KOPT-K1 (cell line): Measurements from ENCODE around the gene EGFL8.

ENCODE experiments used
- H3K27ac ChIP-seq: fragments of 200-600 bp; sonication (generic); 2 replicates; pipeline ENCODE4 v1.5.1; 2016; ENCODE audit warnings: antibody characterized with exemption, mild to moderate bottlenecking, low read depth, low read length; ENCODE audit not compliant: poor library complexity, severe bottlenecking
- H3K36me3 ChIP-seq: fragments of 200-600 bp; sonication (generic); 2 replicates; pipeline ENCODE4 v1.5.1; 2017; ENCODE audit warnings: antibody characterized with exemption, mild to moderate bottlenecking, low read length, moderate library complexity; ENCODE audit not compliant: insufficient read depth
- H3K9me3 ChIP-seq: fragments of 200-600 bp; sonication (generic); 2 replicates; pipeline ENCODE4 v1.5.1; 2017; ENCODE audit warnings: antibody characterized with exemption, low read length, mild to moderate bottlenecking; ENCODE audit not compliant: insufficient read depth, poor library complexity, severe bottlenecking

EGFL8 gene

GRCh38 chr6:32164295-32164694, at the start of gene EGFL8:
Gene EGFL8, plus strand, starts transcription at chr6:32164595. Its CDS starts 1,571 bp downstream, at chr6:32166166.
- Histone ChIP-seq H3K36me3 (peaks cover 64% of the 10 kb centered on the region), H3K27ac (no peak within 1 kb of the TSS), H3K9me3 (no peaks in the 10 kb centered on the region)

- H3K9me3 ChIP-seq: no peaks in the 10 kb centered on the region
- H3K27ac ChIP-seq: no peak overlapping the region
- peaks cover 51% of the 10 kb centered on the region for H3K36me3 ChIP-seq
These were observed 49.6 kb upstream of the EGFL8 start for GRCh38 chr6:32114796-32115195.

GRCh38 chr6:32115623-32116022, 48.8 kb upstream of the EGFL8 start:
- Histone ChIP-seq H3K27ac (no peak overlapping the region), H3K9me3 (no peaks in the 10 kb centered on the region), H3K36me3 (peaks cover 57% of the 10 kb centered on the region)

- Histone ChIP-seq H3K9me3 (no peaks in the 10 kb centered on the region), H3K36me3 (peaks cover 67% of the 10 kb centered on the region), H3K27ac (no peak overlapping the region)
These were observed 47.7 kb upstream of the EGFL8 start for GRCh38 chr6:32116674-32117073.

- no peak overlapping the region for H3K27ac ChIP-seq
- H3K9me3 ChIP-seq: no peaks in the 10 kb centered on the region
- peaks cover 74% of the 10 kb centered on the region for H3K36me3 ChIP-seq
These were observed 46.9 kb upstream of the EGFL8 start for GRCh38 chr6:32117461-32117860.

- Histone ChIP-seq H3K27ac (no peak overlapping the region), H3K36me3 (peaks cover 87% of the 10 kb centered on the region)
These were observed 45.4 kb upstream of the EGFL8 start for GRCh38 chr6:32118782-32119628.

GRCh38 chr6:32120573-32121059, 43.8 kb upstream of the EGFL8 start:
- Histone ChIP-seq H3K36me3 (peaks cover 94% of the 10 kb centered on the region), H3K27ac (no peak overlapping the region), H3K9me3 (no peaks in the 10 kb centered on the region)

More at GRCh38 chr6:32118782-32119628, 45.4 kb upstream of the EGFL8 start:
- H3K9me3 ChIP-seq: no peaks in the 10 kb centered on the region

- peaks cover 77% of the 10 kb centered on the region for H3K36me3 ChIP-seq
These were observed 40.7 kb upstream of the EGFL8 start for GRCh38 chr6:32123681-32124080.

GRCh38 chr6:32126880-32127279, 37.5 kb upstream of the EGFL8 start:
- Histone ChIP-seq H3K27ac (no peak overlapping the region), H3K36me3 (peaks cover 48% of the 10 kb centered on the region), H3K9me3 (no peaks in the 10 kb centered on the region)

More at GRCh38 chr6:32123681-32124080, 40.7 kb upstream of the EGFL8 start:
- Histone ChIP-seq H3K27ac (no peak overlapping the region), H3K9me3 (no peaks in the 10 kb centered on the region)

- Histone ChIP-seq H3K36me3 (peaks cover 44% of the 10 kb centered on the region), H3K27ac (peak overlapping the region; percentile 82), H3K9me3 (no peaks in the 10 kb centered on the region)
These were observed 37.0 kb upstream of the EGFL8 start for GRCh38 chr6:32127409-32127716.

- H3K36me3 ChIP-seq: peaks cover 41% of the 10 kb centered on the region
- H3K9me3 ChIP-seq: no peaks in the 10 kb centered on the region
- peak within 1 kb of the TSS; percentile 82 for H3K27ac ChIP-seq
These were observed 36.4 kb upstream of the EGFL8 start, which contains the start of gene ATF6B for GRCh38 chr6:32127717-32128592. Gene ATF6B, minus strand, starts transcription at chr6:32128246. Its CDS starts 39 bp downstream, at chr6:32128207.

- H3K27ac ChIP-seq: peak overlapping the region; percentile 68
- peaks cover 32% of the 10 kb centered on the region for H3K36me3 ChIP-seq
These were observed 35.6 kb upstream of the EGFL8 start for GRCh38 chr6:32128751-32129296.

GRCh38 chr6:32129297-32130088, 34.9 kb upstream of the EGFL8 start:
- Histone ChIP-seq H3K27ac (peak overlapping the region; percentile 68), H3K9me3 (no peaks in the 10 kb centered on the region), H3K36me3 (peaks cover 25% of the 10 kb centered on the region)

More at GRCh38 chr6:32128751-32129296, 35.6 kb upstream of the EGFL8 start:
- H3K9me3 ChIP-seq: no peaks in the 10 kb centered on the region

GRCh38 chr6:32131439-32131948, 32.9 kb upstream of the EGFL8 start:
- H3K27ac ChIP-seq: no peak overlapping the region
- peaks cover 6% of the 10 kb centered on the region; the same call in 1 of the 2 replicates for H3K36me3 ChIP-seq

More at GRCh38 chr6:32131439-32131948, 32.9 kb upstream of the EGFL8 start:
- H3K9me3 ChIP-seq: no peaks in the 10 kb centered on the region
